GM21390 (cell line): ENCODE data around the gene PUM1.

ENCODE experiments used
- ATAC-seq: cut with Tn5 transposase; IDR thresholded peaks from one replicate; pipeline ENCODE4 v1.9.1; 2021; ENCODE audit not compliant: unreplicated experiment

PUM1 gene

DNA sequence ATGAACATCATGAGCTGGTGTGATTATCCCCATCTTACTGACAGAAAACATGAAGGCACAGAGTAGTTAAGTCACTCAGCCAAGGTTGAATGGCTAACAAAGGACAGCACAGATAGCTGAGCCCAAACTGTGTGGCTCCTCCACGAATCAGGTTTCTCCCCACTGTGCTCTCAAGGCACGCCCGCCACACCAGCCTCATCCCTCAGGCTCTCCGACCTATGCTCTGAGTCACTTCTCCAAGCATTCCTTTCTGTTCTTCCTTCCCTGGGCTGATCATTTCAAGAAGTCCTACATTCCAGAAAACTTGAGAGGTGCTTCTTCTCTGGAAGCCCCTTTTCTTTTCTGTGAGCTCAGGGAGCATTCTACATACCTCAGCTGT is 131.7 kb downstream of the PUM1 start:
- ATAC-seq, result no peak

DNA sequence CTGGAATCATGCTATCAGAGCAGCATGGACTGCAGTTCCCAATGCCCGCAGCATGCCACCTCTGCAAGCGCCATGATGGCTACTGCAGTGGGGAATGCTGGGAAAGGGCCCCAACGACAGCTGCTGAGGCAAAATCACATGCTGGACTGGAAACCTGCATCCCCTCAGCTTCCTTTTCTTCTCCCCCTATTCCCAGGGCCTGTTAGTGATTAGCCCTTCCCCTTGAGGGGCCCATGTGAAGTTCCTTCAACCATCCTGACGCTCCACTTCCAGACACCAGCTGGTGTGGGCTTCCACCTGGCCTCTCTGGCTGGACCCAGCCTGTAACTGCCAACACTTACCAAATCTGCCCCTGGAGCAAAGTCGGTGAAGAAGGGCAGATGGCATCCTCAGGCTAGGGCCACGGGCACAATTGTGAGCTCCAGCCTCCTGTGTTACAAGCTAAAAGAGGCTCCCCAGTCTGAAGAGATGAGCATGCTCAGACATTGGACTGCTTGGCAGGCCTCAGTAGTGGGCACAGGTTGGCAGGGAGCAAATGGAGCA is 134.8 kb downstream of the PUM1 start:
- no peak for ATAC-seq

- no peak for ATAC-seq
Observed at GRCh38 chr1:30929944-30930525, 135.5 kb downstream of the PUM1 start.

- ATAC-seq, result no peak
Observed at GRCh38 chr1:30929135-30929889, 136.2 kb downstream of the PUM1 start.

DNA sequence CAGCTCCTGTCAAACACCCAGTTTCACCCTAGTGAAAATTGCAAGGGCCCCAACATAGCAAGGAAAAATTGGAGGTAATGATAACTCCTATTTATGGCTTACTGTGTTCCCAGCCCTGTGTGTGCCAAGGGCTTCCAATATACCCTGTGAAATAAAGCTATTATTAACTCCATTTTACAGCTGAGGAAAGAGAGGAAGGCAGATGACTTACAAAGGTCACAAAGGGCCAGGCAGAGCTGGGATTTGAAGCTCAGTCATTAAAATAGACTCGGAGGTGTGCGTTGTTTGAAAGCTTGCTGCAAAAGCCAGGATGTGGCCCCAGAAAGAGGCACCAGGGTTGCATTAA is 136.8 kb downstream of the PUM1 start:
- no peak for ATAC-seq

DNA sequence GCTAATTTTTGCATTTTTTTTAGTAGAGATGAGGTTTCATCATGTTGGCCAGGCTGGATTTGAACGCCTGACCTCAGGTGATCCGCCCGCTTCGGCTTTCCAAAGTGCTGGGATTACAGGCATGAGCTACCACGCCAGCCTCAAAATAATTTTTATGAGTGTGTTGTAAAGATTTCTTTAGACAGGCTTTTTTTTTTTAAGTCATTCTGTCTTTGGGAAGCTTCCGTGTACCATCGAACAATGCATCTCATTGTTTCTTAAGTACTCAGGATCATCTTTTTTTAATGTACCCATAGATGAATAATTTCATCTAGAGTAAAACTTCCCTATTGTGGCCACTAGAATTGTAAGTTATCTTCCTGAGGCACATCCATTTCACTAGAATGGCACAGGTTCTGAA is 137.3 kb downstream of the PUM1 start:
- no peak for ATAC-seq

- ATAC-seq, result no peak
Observed at GRCh38 chr1:30927448-30927847, 138.1 kb downstream of the PUM1 start.

- ATAC-seq, result no peak
Observed at GRCh38 chr1:30923597-30923996, 141.9 kb downstream of the PUM1 start.

GRCh38 chr1:30920827-30921226 is 144.7 kb downstream of the PUM1 start:
- no peak for ATAC-seq

DNA sequence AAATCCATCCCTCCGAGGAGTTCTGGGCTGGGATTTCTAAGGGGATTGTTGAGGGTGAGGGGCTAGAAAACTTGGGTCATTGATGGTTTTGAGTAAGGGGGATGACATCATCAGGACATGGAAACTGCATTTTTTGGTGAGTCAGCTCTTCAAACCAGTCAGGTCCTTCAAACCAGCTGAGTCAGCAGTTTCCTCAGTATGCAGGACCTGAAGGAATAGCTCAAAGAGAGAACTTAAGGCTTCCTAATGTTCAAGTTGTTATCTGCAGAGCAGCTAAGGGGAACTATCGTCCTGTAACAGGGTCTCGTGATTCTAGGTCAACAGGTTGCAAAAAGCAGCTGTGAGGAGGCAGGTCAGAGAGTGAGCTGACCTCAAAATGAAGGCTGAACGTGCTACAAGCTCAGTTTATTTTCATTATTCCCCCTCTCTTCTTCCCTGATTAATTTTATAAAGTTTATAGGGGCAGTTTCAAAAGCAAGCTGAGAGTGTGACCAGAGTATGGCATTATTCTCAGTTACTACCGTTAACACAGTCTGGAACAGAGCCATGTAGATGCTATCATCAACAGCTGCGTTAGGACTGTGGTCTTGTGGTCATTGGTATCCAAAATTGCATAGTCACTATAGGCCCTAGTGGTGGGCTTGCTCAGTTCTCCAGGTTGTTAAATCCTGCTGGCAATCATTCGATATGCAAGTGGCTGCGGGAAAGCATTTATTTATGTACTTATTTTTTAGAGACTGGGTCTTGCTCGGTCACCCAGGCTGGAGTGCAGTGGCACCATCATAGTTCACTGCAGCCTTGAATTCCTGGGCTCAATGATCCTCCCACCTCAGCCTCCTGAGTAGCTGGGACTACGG is 146.3 kb downstream of the PUM1 start:
- ATAC-seq, result no peak

- no peak for ATAC-seq
Observed at GRCh38 chr1:30916296-30916695, 149.2 kb downstream of the PUM1 start.

- no peak for ATAC-seq
Observed at GRCh38 chr1:30915491-30916230, 149.9 kb downstream of the PUM1 start.

DNA sequence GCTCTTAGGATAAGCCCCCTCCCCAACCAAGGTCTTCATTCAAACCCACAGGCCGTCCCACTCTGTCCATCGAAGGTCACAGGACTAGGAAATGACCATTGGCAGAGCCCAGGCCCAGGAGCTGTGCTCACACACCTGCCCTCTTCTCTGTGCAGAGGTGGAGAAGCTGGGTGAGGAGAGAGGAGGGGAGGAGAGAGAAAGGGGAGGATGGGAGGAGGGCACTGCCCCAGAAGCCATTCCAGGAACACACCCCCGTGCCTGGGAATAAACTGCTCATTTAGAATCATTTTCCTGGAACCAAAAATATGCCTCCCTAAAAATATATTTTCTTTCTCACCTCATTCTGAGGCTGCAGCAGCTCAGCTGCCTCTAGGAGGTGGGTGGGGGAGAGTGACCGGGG is 150.6 kb downstream of the PUM1 start:
- no peak for ATAC-seq

DNA sequence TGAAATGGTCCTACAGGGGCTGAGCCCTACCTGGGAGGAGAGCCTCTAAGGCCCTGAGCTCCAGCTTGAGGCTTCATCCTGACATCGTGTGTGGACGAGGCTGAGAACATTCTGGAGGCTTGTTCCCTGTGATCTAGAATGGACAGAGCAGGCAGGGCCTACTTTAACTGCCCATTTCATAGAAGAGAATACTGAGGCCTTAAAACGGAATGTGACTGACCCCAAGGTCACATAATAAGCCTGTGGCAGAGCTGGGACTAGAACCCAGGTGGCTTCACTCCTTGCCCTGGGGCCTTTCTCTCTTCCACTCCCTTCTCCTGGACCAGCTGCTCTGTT is 151.0 kb downstream of the PUM1 start:
- ATAC-seq, result no peak

DNA sequence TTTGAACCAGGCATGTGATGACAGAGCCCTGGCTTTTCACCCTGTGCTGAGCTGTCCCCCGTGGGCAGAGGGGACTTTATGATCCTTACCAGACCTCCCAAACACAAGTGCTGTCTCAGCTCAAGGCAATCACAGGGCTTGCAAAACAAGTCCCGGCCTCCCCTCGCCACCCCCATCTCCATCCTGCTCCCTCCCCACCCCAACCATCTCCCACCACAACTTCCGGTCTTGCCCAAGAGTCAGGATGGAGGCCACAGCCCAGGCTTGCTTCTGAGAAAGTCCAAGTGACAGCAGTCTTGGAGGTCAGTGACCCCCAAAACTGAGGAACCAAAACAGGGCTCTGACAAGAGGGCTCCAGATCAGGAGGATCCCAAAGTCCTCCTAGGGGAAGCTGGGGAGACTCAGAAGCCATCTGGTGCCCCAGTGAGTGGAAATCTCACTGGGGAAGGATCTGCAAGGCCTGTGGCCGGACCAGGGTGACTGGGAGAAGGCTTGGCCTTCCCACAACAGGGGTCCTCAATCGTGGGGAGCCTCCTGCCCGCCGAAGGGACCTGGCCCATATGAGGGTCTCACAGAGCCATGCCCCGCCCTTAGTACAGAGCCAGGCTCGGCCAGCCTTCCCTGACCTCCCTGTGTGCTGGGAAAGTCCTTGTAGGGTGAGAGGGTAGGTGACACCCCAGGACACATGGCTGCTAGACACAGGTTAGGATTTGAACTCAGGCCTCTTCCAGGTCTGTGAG is 152.4 kb downstream of the PUM1 start:
- ATAC-seq, result no peak

DNA sequence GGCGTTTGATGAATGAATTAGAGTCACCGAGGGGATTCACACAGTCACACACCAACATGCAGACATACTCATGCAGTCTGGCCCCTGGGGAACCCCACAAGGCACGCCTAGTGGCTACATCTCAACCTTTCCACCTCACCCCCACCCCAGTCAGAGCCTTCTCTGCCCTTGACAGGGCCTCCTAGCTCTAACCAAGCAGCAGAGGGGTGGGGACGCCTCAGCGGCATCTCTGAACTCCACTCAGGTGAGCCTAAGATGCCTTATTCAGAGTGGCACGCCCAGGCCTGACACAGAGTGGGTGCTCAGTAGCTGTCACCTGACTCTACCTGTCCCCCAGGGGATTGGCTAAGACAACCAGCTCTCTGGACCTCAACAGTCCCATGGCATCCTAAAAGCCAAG is 153.3 kb downstream of the PUM1 start:
- ATAC-seq, result no peak

GRCh38 chr1:30911059-30911954 is 154.2 kb downstream of the PUM1 start:
- ATAC-seq, result no peak

GRCh38 chr1:30909365-30910068 is 156.0 kb downstream of the PUM1 start:
- ATAC-seq, result no peak
